Sigmoid colon (tissue), 7 donors: ENCODE measurements around the gene COQ8A. TPM values are rescaled to one million over a fixed set of nuclear protein-coding genes. Genes with fewer than 3 reads are reported as not detected.

Experiments
- DNase-seq: peaks from one replicate; pipeline ENCODE4 v3.0.0-alpha.2; 2019
- H3K27ac ChIP-seq, 4 donors: fragments of 200-600 bp; sonication (generic); one replicate each; pipeline ENCODE4 v1.5.1; 2016 to 2019; ENCODE audit warnings: mild to moderate bottlenecking in 1 of 4
- H3K27me3 ChIP-seq, 3 donors: fragments of 200-600 bp; sonication (generic); one replicate each; pipeline ENCODE4 v1.5.1; 2019; ENCODE audit warnings: mild to moderate bottlenecking in 1 of 3
- H3K36me3 ChIP-seq, 4 donors: fragments of 200-600 bp; sonication (generic); one replicate each; pipeline ENCODE4 v1.5.1; 2016 to 2019
- H3K4me1 ChIP-seq, 4 donors: fragments of 200-600 bp; sonication (generic); one replicate each; pipeline ENCODE4 v1.5.1; 2017 to 2019
- H3K4me3 ChIP-seq, 4 donors: fragments of 200-600 bp; sonication (generic); one replicate each; pipeline ENCODE4 v1.5.1; 2017 to 2019; ENCODE audit warnings: mild to moderate bottlenecking in 2 of 4, moderate library complexity in 1 of 4
- H3K9me3 ChIP-seq, 4 donors: fragments of 200-600 bp in 3 of 4; sonication (generic) in 3 of 4; one replicate each; pipeline versions ENCODE4 v1.5.1 to v1.6.1; 2013 to 2019
- EP300 ChIP-seq, 4 donors: sonication (generic); formaldehyde crosslinking; IDR thresholded peaks; one replicate each; pipeline ENCODE4 v1.6.1; 2017; ENCODE audit warnings: antibody characterized with exemption in 4 of 4
- POLR2A ChIP-seq, 2 donors: fragments of 450-650 bp; IDR thresholded peaks; one replicate each; pipeline ENCODE4 v1.6.1; 2016; ENCODE audit warnings: antibody characterized with exemption in 2 of 2, mild to moderate bottlenecking in 2 of 2, moderate library complexity in 2 of 2
- POLR2AphosphoS5 ChIP-seq, 4 donors: sonication (generic); formaldehyde crosslinking; IDR thresholded peaks; one replicate each; pipeline ENCODE4 v1.6.1; 2017; ENCODE audit warnings: antibody characterized with exemption in 4 of 4
- WGBS, 2 donors: extraction: QIAGEN DNeasy Blood & Tissue Kit; methylation state at CpG; one replicate each; pipeline ENCODE4 v1.1.7; 2013; 5-methylcytosine and 5-hydroxymethylcytosine counted together
- intact Hi-C: fragments of 100-400 bp; cut with DNase I; formaldehyde crosslinking; loops from one replicate; pipeline ENCODE4 v1.15.1; 2023
- polyA plus RNA-seq, 3 donors: library from polyadenylated mRNA; stranded (reverse); fragments of 200-250 nt; gene quantifications; one replicate each; pipeline ENCODE4 v1.2.3, GENCODE V29; 2013
- total RNA-seq, 4 donors: library from RNA; depleted of rRNA; stranded (reverse); fragments of >200 nt; gene quantifications; one replicate each; pipeline ENCODE4 v1.1.0, GENCODE V29; 2016
- TF ChIP-seq, protein P1 (sequence below), 4 experiments: fragments of 450-650 bp in 3 of 4; fragments of 200-600 bp in 1 of 4; IDR thresholded peaks; one replicate each; pipeline ENCODE4 v1.5.1; 2016 to 2019; ENCODE audit warnings: antibody characterized with exemption in 4 of 4, mild to moderate bottlenecking in 3 of 4, moderate library complexity in 2 of 4
- donor health status: healthy with polysubstance abuse.
- donor health status: Bipolar disorder and iron deficiency.
- donor health status: healthy.

Gene COQ8A
- total and polyA plus RNA-seq, 7 donors: 20.3 to 129 (median 60.2) TPM

DNA sequence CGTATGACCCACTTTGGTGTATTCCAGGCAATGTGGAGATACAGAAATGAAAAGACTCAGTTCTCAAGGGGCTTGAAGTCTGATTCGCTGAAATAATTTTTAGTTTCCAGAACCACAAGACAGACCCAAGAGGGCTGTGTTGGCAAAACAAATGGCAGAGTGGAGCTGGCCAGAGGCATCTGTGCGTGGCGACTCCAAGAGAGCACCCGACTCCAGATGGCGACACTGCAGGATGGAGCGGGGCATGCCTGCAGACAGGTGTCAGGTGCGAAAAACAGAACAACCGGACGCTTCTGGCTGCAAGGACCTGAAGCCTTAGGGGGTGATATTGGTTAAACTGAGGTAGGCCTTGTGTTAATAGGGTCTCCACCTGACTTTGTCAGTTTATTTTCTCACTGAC, 31.7 kb upstream of the COQ8A start:
- DNase-seq: no peak
- no peaks in the 10 kb centered on the region for H3K27me3 ChIP-seq
- no peak overlapping the region for H3K27ac ChIP-seq
- peaks cover 0 to 15% (median 14%) of the 10 kb centered on the region in 4 donors for H3K4me1 ChIP-seq
- no peaks in the 10 kb centered on the region for H3K9me3 ChIP-seq
- intact Hi-C loops: no loop called here
- no peak for TF ChIP-seq EP300 (IDR thresholded peaks at IDR 0.05)
- no peak for TF ChIP-seq POLR2AphosphoS5 (IDR thresholded peaks at IDR 0.05)
- TF ChIP-seq POLR2A (IDR thresholded peaks at IDR 0.05): no peak
- TF ChIP-seq, protein P1, sequence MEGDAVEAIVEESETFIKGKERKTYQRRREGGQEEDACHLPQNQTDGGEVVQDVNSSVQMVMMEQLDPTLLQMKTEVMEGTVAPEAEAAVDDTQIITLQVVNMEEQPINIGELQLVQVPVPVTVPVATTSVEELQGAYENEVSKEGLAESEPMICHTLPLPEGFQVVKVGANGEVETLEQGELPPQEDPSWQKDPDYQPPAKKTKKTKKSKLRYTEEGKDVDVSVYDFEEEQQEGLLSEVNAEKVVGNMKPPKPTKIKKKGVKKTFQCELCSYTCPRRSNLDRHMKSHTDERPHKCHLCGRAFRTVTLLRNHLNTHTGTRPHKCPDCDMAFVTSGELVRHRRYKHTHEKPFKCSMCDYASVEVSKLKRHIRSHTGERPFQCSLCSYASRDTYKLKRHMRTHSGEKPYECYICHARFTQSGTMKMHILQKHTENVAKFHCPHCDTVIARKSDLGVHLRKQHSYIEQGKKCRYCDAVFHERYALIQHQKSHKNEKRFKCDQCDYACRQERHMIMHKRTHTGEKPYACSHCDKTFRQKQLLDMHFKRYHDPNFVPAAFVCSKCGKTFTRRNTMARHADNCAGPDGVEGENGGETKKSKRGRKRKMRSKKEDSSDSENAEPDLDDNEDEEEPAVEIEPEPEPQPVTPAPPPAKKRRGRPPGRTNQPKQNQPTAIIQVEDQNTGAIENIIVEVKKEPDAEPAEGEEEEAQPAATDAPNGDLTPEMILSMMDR (IDR thresholded peaks at IDR 0.05): no peak
- WGBS, 2 donors: 94 to 96% methylated on average over 10 of the region's 10 CpGs
- H3K36me3 ChIP-seq: peaks cover 0 to 24% (median 3%) of the 10 kb centered on the region in 4 donors
- no peak overlapping the region for H3K4me3 ChIP-seq

DNA sequence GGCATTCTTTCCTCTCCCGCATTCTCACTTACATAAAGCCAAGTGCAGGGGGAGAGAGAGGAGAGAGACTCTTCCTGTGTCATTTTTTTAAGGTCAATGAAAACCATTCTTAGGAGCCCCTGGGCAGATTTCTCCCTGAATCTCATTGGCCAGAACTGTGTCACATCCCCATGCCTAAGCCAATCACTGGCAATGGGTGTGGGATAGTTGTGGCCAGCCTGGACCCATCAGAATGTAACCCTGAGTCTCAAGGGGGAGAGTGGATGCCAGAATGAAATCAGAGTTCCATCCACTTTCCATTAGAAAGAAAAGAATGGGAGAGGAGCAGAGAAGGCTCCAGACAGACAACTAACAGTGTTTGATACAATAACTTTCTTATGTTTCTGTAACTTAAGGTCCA, 31.2 kb upstream of the COQ8A start:
- 36 to 100% methylated on average over 1 of the region's 1 CpG for WGBS, 2 donors
- DNase-seq: no peak
- Histone ChIP-seq H3K27ac (no peak overlapping the region), H3K4me1 (peaks cover 0 to 11% (median 9%) of the 10 kb centered on the region in 4 donors), H3K9me3 (no peaks in the 10 kb centered on the region), H3K27me3 (no peaks in the 10 kb centered on the region), H3K4me3 (no peak overlapping the region), H3K36me3 (peaks cover 0 to 24% (median 3%) of the 10 kb centered on the region in 4 donors)
- intact Hi-C loops: no loop called here
- TF ChIP-seq, protein P1 (IDR thresholded peaks at IDR 0.05): no peak

DNA sequence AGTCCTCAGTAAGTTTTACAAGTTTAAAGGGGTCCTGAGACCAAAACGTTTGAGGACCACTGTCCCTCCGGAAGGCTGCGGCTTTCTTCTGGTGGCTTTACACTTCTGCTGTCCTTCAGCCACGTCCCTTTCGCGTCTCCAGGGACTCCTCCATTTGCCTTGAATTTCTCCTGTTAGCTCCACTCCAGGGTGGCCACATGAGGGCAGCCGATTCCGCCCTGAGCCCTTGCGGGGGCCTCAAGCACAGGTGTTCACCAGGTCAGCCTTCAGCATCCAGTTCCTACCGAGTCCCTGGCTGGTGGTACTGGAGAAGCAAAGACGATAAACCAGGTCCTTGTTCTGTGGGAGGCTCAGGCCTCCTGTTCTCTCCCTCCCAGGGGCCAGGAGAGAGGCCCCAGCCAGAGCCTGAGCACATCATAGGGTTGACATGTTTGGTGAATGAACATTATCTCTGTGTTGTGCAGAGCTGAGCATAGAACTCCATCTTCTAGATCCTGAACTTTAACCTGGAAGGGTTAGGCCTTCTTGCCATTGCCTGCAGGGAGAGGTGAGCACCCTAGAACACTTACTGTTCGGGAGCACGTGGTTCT, 27.4 kb upstream of the COQ8A start:
- Histone ChIP-seq H3K27me3 (no peaks in the 10 kb centered on the region), H3K9me3 (no peaks in the 10 kb centered on the region), H3K4me3 (no peak overlapping the region), H3K27ac (no peak overlapping the region), H3K36me3 (peaks cover 0 to 29% (median 3%) of the 10 kb centered on the region in 4 donors), H3K4me1 (peaks cover 0 to 5% (median 0%) of the 10 kb centered on the region in 4 donors)
- DNase-seq: peak; percentile 80
- intact Hi-C loops: loop anchor here (5.0 kb wide), 1 partner anchor 525 kb away; no protein-coding TSS in a partner anchor
- TF ChIP-seq, protein P1 (IDR thresholded peaks at IDR 0.05): peak; percentile 44 to 63 (median 56)
- no peak for TF ChIP-seq EP300 (IDR thresholded peaks at IDR 0.05)
- TF ChIP-seq POLR2A (IDR thresholded peaks at IDR 0.05): no peak
- TF ChIP-seq POLR2AphosphoS5 (IDR thresholded peaks at IDR 0.05): no peak
- 20 to 38% methylated on average over 13 of the region's 13 CpGs for WGBS, 2 donors

DNA sequence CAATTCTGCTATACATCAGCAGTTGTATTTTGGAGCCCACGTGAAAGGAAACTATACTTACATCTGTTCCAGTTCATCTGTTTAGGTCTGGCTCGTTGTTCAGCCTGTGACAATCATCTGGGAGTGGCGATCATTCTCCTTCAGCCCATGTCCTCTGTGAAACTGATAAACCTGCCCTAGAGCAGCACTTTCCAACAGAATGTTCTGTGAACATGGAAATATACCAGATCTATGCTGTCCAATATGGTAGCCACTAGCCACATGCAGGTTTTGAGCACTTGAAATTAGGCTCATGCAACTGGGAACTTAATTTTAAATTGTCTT, 24.5 kb upstream of the COQ8A start:
- no peaks in the 10 kb centered on the region for H3K27me3 ChIP-seq
- 14 to 38% methylated on average over 3 of the region's 3 CpGs for WGBS, 2 donors
- H3K27ac ChIP-seq: no peak overlapping the region
- peaks cover 0 to 24% (median 0%) of the 10 kb centered on the region in 4 donors for H3K36me3 ChIP-seq
- intact Hi-C loops: no loop called here
- DNase-seq: no peak
- no peak overlapping the region for H3K4me3 ChIP-seq
- peaks cover 0 to 5% (median 0%) of the 10 kb centered on the region in 4 donors for H3K4me1 ChIP-seq
- no peaks in the 10 kb centered on the region for H3K9me3 ChIP-seq
- TF ChIP-seq, protein P1 (IDR thresholded peaks at IDR 0.05): no peak
- TF ChIP-seq POLR2AphosphoS5 (IDR thresholded peaks at IDR 0.05): no peak
- no peak for TF ChIP-seq EP300 (IDR thresholded peaks at IDR 0.05)
- no peak for TF ChIP-seq POLR2A (IDR thresholded peaks at IDR 0.05)

DNA sequence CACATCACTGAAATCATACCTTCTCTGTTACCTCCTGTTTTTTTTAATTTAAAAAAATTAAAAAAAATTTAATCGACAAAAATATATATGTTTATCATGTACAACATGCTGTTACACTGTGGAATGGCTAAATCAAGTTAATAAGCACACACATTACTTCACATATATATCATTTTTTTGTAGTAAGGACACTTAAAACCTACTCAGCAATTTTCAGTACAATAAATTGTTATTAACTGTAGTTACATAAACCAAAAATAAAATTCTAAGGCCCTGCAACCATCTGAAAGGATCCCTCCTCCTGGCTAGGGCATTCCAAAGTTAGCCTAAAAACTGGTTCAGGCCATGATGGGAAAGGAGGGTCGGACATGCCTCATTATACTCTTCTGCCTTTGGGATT, 23.6 kb upstream of the COQ8A start:
- intact Hi-C loops: no loop called here
- no peaks in the 10 kb centered on the region for H3K27me3 ChIP-seq
- no peak overlapping the region for H3K27ac ChIP-seq
- TF ChIP-seq POLR2A (IDR thresholded peaks at IDR 0.05): no peak
- TF ChIP-seq, protein P1 (IDR thresholded peaks at IDR 0.05): no peak
- peaks cover 0 to 5% (median 0%) of the 10 kb centered on the region in 4 donors for H3K4me1 ChIP-seq
- 91 to 95% methylated on average over 2 of the region's 2 CpGs for WGBS, 2 donors
- no peak overlapping the region for H3K4me3 ChIP-seq
- no peak for DNase-seq
- no peaks in the 10 kb centered on the region for H3K9me3 ChIP-seq
- peaks cover 0 to 17% (median 0%) of the 10 kb centered on the region in 4 donors for H3K36me3 ChIP-seq
